Bronchial epithelial cell (primary cell): ENCODE data around the gene CAMTA1. TPM values are rescaled to one million over a fixed set of nuclear protein-coding genes. Genes with fewer than 3 reads are reported as not detected.
A peak's percentile ranks its signal among the peaks of the same experiment; 100 is the strongest.
"Not testable (repeated sequence)": the region's sequence is repeated elsewhere in the genome, so short reads cannot be mapped to it uniquely, and the experiment has no call there.

Experiments used
- DNase-seq: peaks from one replicate; pipeline ENCODE4 v3.0.0-alpha.2; 2010; ENCODE audit warnings: low read depth
- FAIRE-seq: peaks from 2 replicates; lab custom pipeline; 2011; peaks lifted over from hg19 to GRCh38; lab: Jason Lieb, UNC
- H3K27me3 ChIP-seq: 2 replicates; pipeline ENCODE4 v1.5.1; 2011; ENCODE audit warnings: low read length; ENCODE audit not compliant: control insufficient read depth, insufficient read depth
- H3K36me3 ChIP-seq: 2 replicates; pipeline ENCODE4 v1.5.1; 2011; ENCODE audit warnings: low read length; ENCODE audit not compliant: control insufficient read depth, insufficient read depth
- H3K4me3 ChIP-seq: 2 replicates; pipeline ENCODE4 v1.5.1; 2011; ENCODE audit warnings: mild to moderate bottlenecking, low read depth, low read length, control low read depth
- total RNA-seq: library from RNA; depleted of rRNA; stranded (reverse); fragments of >200 nt; gene quantifications from 2 replicates; pipeline ENCODE4 v1.2.1, GENCODE V29; 2014
- TF ChIP-seq, protein P1 (sequence below): IDR thresholded peaks from 2 replicates; pipeline ENCODE4 v1.5.1; 2011; ENCODE audit warnings: mild to moderate bottlenecking, moderate library complexity, low read length, control low read depth, inconsistent platforms; ENCODE audit not compliant: insufficient read depth, severe bottlenecking

CAMTA1 gene
- total RNA-seq, 1 donor from 2014 or later = 68.2 TPM

DNA sequence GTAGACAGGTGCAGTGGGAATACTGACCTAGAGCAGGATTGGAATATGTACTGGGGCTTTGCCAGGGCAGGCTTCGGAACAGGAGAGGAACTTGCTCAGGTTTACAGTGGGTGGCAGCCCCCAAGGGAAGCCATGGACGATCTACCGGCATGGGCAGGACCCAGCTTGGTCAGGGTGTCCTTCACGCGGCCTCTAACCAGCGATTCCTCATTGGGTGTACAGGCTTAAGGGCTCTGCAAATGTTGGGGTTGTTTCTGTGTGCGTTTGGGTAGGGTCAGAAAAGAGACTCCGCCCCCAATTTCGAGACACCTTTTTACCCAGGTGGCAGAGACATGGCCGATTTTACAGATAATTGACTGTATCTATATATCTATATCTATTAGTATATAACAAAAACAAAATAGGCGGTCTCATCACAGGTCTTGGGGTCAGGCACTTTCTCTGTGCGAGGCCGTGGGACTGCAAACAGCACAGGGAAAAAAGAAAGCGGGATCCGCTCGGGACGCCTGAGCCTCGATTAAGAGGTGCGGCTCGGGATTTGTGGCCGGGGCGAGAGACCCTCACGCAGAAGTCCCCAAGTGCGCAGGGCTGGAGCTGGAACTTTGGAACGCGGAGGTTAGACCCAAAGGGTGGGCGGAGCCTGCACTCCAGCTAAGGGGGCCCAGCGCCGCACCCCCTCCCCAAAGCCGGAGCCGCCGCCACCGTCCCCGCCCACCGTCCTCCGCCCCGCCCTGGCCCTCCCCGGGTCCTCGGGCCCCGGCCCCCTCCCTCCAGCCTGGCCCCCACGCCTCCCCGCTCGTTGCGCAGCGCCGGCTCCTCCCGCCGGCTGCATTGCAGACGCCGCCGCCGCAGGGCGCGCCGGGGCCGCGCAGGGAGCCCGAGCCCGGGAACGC is 918.3 kb downstream of the CAMTA1 start:
- Histone ChIP-seq H3K36me3 (no peaks in the 10 kb centered on the region), H3K4me3 (no peak overlapping the region), H3K27me3 (peaks cover 6% of the 10 kb centered on the region)
- TF ChIP-seq, protein P1, sequence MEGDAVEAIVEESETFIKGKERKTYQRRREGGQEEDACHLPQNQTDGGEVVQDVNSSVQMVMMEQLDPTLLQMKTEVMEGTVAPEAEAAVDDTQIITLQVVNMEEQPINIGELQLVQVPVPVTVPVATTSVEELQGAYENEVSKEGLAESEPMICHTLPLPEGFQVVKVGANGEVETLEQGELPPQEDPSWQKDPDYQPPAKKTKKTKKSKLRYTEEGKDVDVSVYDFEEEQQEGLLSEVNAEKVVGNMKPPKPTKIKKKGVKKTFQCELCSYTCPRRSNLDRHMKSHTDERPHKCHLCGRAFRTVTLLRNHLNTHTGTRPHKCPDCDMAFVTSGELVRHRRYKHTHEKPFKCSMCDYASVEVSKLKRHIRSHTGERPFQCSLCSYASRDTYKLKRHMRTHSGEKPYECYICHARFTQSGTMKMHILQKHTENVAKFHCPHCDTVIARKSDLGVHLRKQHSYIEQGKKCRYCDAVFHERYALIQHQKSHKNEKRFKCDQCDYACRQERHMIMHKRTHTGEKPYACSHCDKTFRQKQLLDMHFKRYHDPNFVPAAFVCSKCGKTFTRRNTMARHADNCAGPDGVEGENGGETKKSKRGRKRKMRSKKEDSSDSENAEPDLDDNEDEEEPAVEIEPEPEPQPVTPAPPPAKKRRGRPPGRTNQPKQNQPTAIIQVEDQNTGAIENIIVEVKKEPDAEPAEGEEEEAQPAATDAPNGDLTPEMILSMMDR = no peak
- FAIRE-seq (no peak), DNase-seq (no peak)

DNA sequence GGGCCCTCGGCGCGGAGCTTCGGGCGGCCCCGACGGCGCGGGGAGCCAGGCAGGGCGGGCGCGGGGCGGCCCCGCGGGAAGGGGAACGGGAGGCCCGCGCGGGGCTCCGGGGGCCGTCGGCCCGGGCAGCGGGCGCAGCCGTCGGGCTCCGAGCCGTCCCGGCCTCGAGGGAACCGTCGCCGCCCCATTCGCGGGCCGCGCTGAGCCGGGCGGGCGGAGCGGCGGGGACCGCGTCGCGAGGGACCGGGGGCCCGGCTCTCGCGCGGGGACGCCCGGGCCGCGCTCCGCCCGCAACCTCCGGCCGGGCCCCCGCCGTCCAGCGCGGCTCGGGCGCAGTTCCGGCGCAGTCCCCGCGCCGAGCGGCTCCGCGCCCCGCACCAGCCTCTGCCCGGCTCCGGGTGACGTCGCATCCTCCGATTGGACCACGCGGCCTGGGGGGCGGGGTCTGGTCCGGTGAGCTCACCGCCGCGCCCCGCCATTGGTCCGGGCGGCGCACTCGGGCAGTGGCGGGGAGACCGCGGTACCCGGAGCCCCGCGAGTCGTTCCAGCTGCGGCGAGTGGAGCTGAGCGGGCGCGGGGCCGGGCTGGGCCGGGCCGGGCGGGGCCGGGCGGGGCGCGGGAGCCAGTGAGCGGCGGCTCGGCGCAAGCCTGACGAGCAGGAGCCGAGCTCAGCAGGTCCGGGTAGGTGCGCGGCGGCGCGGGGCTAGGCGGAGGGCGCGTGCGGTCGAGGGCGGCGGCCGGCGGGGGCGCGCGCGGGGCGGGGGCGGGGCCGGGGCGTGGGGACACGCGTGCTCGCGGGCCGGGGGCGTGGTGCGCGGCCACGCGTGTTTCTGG is 919.2 kb downstream of the CAMTA1 start:
- Histone ChIP-seq H3K4me3 (peak overlapping the region; percentile 26), H3K27me3 (peaks cover 6% of the 10 kb centered on the region)
- peak; percentile 62 for DNase-seq

DNA sequence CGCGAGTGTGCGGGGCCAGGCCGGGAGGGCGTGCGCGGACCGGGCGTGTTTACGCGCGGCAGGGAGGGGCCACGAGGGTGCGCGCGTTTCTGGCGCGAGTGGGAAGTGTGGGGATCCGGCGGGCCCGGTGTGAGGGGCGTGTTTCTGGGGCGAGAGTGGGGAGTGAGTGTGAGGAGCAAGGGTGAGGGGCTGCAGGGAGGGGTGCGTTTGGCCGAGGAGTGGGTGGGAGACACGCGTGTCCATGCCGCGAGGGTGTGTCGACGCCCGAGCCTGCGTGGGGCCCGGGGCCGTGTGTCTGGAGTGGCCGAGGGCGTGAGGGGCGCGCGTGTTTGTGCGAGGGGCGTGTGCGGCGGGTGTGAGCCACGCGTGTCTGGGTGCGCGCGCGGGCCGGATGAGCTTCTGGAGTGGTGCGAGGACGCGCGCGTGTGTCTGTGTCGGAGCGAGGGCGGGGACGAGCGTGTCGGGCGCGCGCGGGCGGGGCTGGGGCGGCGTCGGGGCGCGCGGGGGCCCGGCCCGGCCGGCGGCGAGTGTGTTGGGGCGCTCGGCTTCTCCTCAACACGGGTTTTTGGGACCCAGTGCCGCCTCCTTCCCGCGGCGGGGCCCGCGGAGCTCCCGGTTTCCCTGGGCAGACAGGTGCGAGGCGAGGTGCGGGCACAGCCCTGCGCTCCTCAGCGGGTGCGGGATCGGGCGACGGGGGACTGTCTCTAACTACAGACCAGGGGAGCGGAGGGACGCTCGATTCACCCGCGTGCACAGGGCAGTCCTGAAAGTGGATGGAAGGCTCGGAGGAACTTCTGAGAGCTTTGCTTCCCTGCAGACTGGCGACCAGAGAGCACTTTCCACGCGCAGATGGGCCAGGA is 920.0 kb downstream of the CAMTA1 start:
- Histone ChIP-seq H3K36me3 (no peaks in the 10 kb centered on the region), H3K27me3 (peaks cover 6% of the 10 kb centered on the region), H3K4me3 (peak overlapping the region; percentile 26)
- TF ChIP-seq, protein P1 = no peak
- DNase-seq = no peak
- FAIRE-seq = no peak

More for the DNA sequence above, 919.2 kb downstream of the CAMTA1 start:
- no peak for FAIRE-seq
- no peaks in the 10 kb centered on the region for H3K36me3 ChIP-seq
- TF ChIP-seq, protein P1 = no peak

DNA sequence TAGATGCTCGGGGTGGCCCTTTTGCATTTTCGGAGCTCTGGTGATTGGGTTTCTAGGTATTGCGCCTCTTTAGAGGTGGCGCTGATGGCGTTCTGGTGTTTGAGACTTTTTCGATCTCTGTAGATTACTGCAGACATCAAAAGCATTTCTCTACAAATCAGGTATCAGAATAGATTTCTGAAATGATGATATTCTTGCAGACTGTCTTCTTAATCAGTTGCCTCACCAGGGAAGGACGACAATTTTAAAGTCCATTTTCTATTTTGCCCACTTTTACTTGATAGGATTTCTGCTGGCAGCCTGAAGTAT is 920.6 kb downstream of the CAMTA1 start:
- peak; percentile 7 for DNase-seq
- Histone ChIP-seq H3K36me3 (no peaks in the 10 kb centered on the region), H3K4me3 (peak overlapping the region; percentile 14), H3K27me3 (peaks cover 6% of the 10 kb centered on the region)
- FAIRE-seq = no peak
- TF ChIP-seq, protein P1 = no peak

DNA sequence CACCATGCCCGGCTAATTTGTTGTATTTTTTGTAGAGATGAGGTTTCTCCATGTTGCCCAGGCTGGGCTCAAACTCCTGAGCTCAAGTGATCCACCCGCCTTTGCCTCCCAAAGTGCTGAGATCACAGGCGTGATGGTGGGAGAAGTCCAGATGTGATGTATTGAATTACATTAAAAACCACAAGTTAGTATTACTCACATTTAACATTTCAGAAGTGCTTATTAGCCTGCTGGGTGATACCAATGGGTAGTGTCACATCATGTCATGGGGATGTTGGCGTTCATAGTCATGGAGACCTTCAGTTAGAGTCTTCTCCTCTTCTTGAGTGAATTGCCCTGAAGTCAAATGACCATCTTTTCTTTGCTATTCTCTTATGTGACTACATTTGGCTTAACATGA is 922.3 kb downstream of the CAMTA1 start:
- Histone ChIP-seq H3K4me3 (no peak overlapping the region), H3K36me3 (no peaks in the 10 kb centered on the region), H3K27me3 (peaks cover 6% of the 10 kb centered on the region)
- DNase-seq (peak; percentile 44), FAIRE-seq (no peak)
- TF ChIP-seq, protein P1 = no peak

DNA sequence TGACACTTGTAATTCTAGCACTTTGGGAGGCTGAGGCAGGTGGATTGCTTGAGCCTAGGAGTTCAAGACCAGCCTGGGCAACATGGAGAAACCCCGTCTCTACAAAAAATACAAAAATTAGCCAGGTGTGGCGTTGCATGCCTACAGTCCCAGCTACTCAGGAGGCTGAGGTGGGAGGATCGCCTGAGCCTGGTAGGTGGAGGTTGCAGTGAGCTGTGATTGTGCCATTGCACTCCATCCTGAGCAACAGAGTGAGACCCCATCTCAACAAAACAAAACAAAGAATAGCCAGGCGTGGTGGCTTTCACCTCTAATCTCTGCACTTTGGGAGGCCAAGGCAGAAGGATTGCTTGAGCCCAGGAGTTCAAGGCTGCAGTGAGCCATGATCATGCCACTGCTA is 922.8 kb downstream of the CAMTA1 start:
- H3K36me3 ChIP-seq, FAIRE-seq, DNase-seq, H3K27me3 ChIP-seq, H3K4me3 ChIP-seq: not testable (repeated sequence)
